SU-DHL-6 (cell line): ENCODE data around the gene EPHB1.

Experiments used
- H2AFZ ChIP-seq: fragments of 200-600 bp; sonication (generic); 2 replicates; pipeline ENCODE4 v1.6.1; 2014; ENCODE audit warnings: low read depth, mild to moderate bottlenecking, moderate library complexity, mixed read lengths, antibody characterized with exemption, low read length; ENCODE audit not compliant: severe bottlenecking
- H3F3A ChIP-seq: fragments of 200-600 bp; shearing (Covaris generic); 2 replicates; pipeline ENCODE4 v1.6.0; 2016; ENCODE audit warnings: antibody characterized with exemption, mild to moderate bottlenecking; ENCODE audit not compliant: insufficient read depth
- H3K27ac ChIP-seq: fragments of 200-600 bp; sonication (generic); 2 replicates; pipeline ENCODE4 v1.5.1; 2016; ENCODE audit warnings: low read depth, mild to moderate bottlenecking, low read length, moderate library complexity, mixed read lengths
- H3K27me3 ChIP-seq: fragments of 200-600 bp; sonication (generic), shearing (Covaris generic); 2 replicates; pipeline ENCODE4 v1.6.0; 2014; ENCODE audit warnings: mild to moderate bottlenecking, low read length
- H3K36me3 ChIP-seq: fragments of 200-600 bp; sonication (generic); 2 replicates; pipeline ENCODE4 v1.6.1; 2014; ENCODE audit warnings: mild to moderate bottlenecking, low read length, mixed read lengths
- H3K4me2 ChIP-seq: fragments of 300-600, 200-600 bp; shearing (Covaris generic), sonication (generic); 2 replicates; pipeline ENCODE4 v1.6.0; 2014; ENCODE audit warnings: low read length, low read depth, mild to moderate bottlenecking; ENCODE audit not compliant: poor library complexity, severe bottlenecking
- H3K4me3 ChIP-seq: fragments of 200-600 bp; sonication (generic); 2 replicates; pipeline ENCODE4 v1.5.1; 2014; ENCODE audit warnings: antibody characterized with exemption, low read length, mild to moderate bottlenecking, mixed read lengths; ENCODE audit not compliant: insufficient read depth, poor library complexity, severe bottlenecking
- H3K79me2 ChIP-seq: fragments of 200-600 bp; sonication (generic); 2 replicates; pipeline ENCODE4 v1.6.1; 2014; ENCODE audit warnings: mild to moderate bottlenecking, low read length, moderate library complexity; ENCODE audit not compliant: insufficient read depth
- H3K9ac ChIP-seq: fragments of 200-600 bp; sonication (generic); 2 replicates; pipeline ENCODE4 v1.7.0; 2014; ENCODE audit warnings: mild to moderate bottlenecking, low read length
- H3K9me2 ChIP-seq: fragments of 200-600 bp; sonication (generic); replicated peaks from 2 replicates; pipeline ENCODE4 v1.6.1; 2014; ENCODE audit warnings: low read length; ENCODE audit not compliant: insufficient read depth
- H3K9me3 ChIP-seq: fragments of 200-600 bp; sonication (generic); 2 replicates; pipeline ENCODE4 v1.6.1; 2014; ENCODE audit warnings: low read length, mixed read lengths; ENCODE audit not compliant: insufficient read depth
- H4K20me1 ChIP-seq: fragments of 200-600 bp; sonication (generic); 2 replicates; pipeline ENCODE4 v1.6.1; 2014; ENCODE audit warnings: low read depth, mild to moderate bottlenecking, antibody characterized with exemption, low read length, moderate library complexity, mixed read lengths
- EZH2phosphoT487 ChIP-seq: fragments of 200-600 bp; sonication (generic), shearing (Covaris generic); conservative IDR thresholded peaks from 2 replicates; pipeline ENCODE4 v1.6.1; 2018; ENCODE audit warnings: mild to moderate bottlenecking, antibody characterized with exemption, low read length, moderate library complexity, mixed read lengths
- TF ChIP-seq, protein P1 (sequence below): fragments of 200-600 bp; sonication (generic); IDR thresholded peaks from one replicate; pipeline ENCODE4 v1.5.1; 2017; ENCODE audit warnings: antibody characterized with exemption, mild to moderate bottlenecking, low read length, moderate library complexity; ENCODE audit not compliant: insufficient read depth, poor library complexity, severe bottlenecking

EPHB1 gene

DNA sequence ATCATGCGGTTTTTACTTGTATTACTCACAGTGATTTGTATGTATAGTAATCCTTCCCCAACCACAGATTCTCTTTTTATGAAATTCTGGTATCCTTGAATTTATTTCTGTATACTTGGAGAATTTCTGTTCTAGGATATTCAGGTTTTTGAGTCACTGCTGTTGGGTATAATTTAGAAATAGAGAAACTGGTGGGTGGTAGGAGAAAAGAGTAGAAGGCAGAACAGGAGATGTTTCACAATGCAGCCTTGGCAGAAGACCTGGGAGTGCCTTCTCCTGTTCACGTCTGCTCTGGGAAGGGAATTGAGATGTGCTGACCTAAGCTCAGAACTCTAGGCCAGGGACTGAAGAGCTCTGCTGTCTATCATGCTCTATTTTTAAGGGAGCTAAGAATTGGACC is 193.6 kb downstream of the EPHB1 start:
- no peaks in the 10 kb centered on the region for H3K9me3 ChIP-seq
- H2AFZ ChIP-seq, result no peak overlapping the region
- no peak overlapping the region for H3K9ac ChIP-seq
- TF ChIP-seq EZH2phosphoT487, result no peak
- TF ChIP-seq, protein P1, sequence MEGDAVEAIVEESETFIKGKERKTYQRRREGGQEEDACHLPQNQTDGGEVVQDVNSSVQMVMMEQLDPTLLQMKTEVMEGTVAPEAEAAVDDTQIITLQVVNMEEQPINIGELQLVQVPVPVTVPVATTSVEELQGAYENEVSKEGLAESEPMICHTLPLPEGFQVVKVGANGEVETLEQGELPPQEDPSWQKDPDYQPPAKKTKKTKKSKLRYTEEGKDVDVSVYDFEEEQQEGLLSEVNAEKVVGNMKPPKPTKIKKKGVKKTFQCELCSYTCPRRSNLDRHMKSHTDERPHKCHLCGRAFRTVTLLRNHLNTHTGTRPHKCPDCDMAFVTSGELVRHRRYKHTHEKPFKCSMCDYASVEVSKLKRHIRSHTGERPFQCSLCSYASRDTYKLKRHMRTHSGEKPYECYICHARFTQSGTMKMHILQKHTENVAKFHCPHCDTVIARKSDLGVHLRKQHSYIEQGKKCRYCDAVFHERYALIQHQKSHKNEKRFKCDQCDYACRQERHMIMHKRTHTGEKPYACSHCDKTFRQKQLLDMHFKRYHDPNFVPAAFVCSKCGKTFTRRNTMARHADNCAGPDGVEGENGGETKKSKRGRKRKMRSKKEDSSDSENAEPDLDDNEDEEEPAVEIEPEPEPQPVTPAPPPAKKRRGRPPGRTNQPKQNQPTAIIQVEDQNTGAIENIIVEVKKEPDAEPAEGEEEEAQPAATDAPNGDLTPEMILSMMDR, result no peak
- H3K9me2 ChIP-seq, result no peaks in the 10 kb centered on the region
- no peaks in the 10 kb centered on the region for H4K20me1 ChIP-seq
- no peaks in the 10 kb centered on the region for H3K27me3 ChIP-seq
- H3K4me3 ChIP-seq, result no peak overlapping the region
- no peaks in the 10 kb centered on the region for H3K36me3 ChIP-seq
- no peaks in the 10 kb centered on the region for H3F3A ChIP-seq
- H3K4me2 ChIP-seq, result no peak overlapping the region
- H3K79me2 ChIP-seq, result no peaks in the 10 kb centered on the region
- no peak overlapping the region for H3K27ac ChIP-seq

DNA sequence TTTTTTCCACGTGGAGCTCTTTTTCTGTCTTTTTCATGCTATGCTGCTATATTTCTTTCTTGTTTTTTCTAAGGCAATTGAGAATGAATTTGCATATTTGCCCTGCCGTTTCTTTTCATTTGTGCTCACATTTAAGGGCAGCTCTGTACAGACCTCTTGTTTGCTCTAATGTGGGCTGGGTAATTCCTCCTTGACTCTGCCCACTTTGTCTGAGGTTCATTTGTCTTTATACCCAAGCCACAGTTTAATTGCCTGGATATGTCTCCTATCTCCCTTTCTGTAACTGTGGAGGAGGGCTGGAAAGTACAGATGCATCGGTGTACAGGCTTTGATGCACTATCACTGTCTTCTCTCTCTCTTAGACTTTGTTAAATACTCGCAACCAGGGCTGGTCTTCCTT is 195.9 kb downstream of the EPHB1 start:
- H4K20me1 ChIP-seq, result no peaks in the 10 kb centered on the region
- no peak overlapping the region for H3K4me3 ChIP-seq
- no peaks in the 10 kb centered on the region for H3K79me2 ChIP-seq
- no peak for TF ChIP-seq EZH2phosphoT487
- TF ChIP-seq, protein P1, result no peak
- no peaks in the 10 kb centered on the region for H3K27me3 ChIP-seq
- H3K9ac ChIP-seq, result no peak overlapping the region
- no peak overlapping the region for H2AFZ ChIP-seq
- no peaks in the 10 kb centered on the region for H3F3A ChIP-seq
- no peaks in the 10 kb centered on the region for H3K9me3 ChIP-seq
- no peaks in the 10 kb centered on the region for H3K9me2 ChIP-seq
- H3K4me2 ChIP-seq, result no peak overlapping the region
- H3K27ac ChIP-seq, result no peak overlapping the region
- H3K36me3 ChIP-seq, result no peaks in the 10 kb centered on the region

DNA sequence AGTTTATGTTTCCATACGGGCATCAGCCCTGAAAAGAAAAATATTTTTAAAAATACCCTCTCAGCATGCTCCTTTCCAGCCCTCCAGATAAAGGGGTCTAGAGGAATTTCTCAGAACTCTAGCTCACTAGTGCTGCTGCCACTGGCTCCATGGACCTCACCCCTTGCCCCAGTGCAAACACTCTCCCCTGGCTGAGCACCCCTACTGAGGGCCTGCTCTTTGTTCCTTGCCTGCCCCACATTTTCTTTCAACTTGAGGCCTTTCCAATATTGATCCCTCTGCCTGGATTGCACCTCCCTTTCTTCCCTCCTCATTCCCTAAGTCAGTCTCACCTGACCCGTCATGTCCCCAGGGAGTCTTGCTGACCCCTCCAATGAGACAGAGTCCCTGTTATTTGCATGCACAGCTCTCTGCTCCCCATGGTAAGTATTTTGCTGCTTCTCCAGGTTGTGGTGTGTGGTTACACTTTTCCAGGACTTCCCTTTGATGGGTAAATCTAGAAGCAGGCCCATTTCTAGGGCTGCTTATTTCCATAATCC is 196.5 kb downstream of the EPHB1 start:
- Histone ChIP-seq H3K4me3 (no peak overlapping the region), H4K20me1 (no peaks in the 10 kb centered on the region), H3K9ac (no peak overlapping the region), H3K4me2 (no peak overlapping the region), H2AFZ (no peak overlapping the region), H3K9me2 (no peaks in the 10 kb centered on the region), H3F3A (no peaks in the 10 kb centered on the region), H3K9me3 (no peaks in the 10 kb centered on the region), H3K79me2 (no peaks in the 10 kb centered on the region), H3K36me3 (no peaks in the 10 kb centered on the region), H3K27ac (no peak overlapping the region), H3K27me3 (no peaks in the 10 kb centered on the region)
- no peak for TF ChIP-seq EZH2phosphoT487
- TF ChIP-seq, protein P1, result no peak
